Measurements from ENCODE around the gene SLC25A21. TPM values are rescaled to one million over a fixed set of nuclear protein-coding genes. Genes with fewer than 3 reads are reported as not detected.

SLC25A21 gene
- total RNA-seq, 1 experiment from 2014 or later = 2.1 TPM

- intact Hi-C loops (cut with micrococcal nuclease; ENCODE audit: unreplicated experiment) = no loop called here
- no peak for ATAC-seq
- H3K27me3 ChIP-seq (ENCODE audit: control insufficient read depth, insufficient read depth, low read length) = no peaks in the 10 kb centered on the region
- H3K4me1 ChIP-seq (ENCODE audit: control insufficient read depth, insufficient read depth, low read length) = peaks cover 10% of the 10 kb centered on the region; the same call in 1 of the 2 replicates
- H3K4me3 ChIP-seq (ENCODE audit: low read depth in 2 of 2, low read length in 2 of 2) = no peak overlapping the region
- TF ChIP-seq TCF7L2 (IDR thresholded peaks at IDR 0.05; ENCODE audit: low read depth, low read length) = no peak
- no peak for TF ChIP-seq POLR2AphosphoS5 (IDR thresholded peaks at IDR 0.05; ENCODE audit: low read depth, low read length)
- TF ChIP-seq CTCF (IDR thresholded peaks at IDR 0.05) = no peak
- TF ChIP-seq REST (IDR thresholded peaks at IDR 0.05; ENCODE audit: insufficient read depth in 1 of 2, low read depth in 2 of 2, low read length in 1 of 2) = no peak
- no peak for TF ChIP-seq SIN3A (IDR thresholded peaks at IDR 0.05; ENCODE audit: borderline replicate concordance, insufficient read depth, low read depth, low read length)
- DNase-seq (ENCODE audit: low read depth, low spot score) = no peak
- no peaks in the 10 kb centered on the region; the same call in 1 of the 2 replicates for H3K36me3 ChIP-seq (ENCODE audit: control insufficient read depth, insufficient read depth, low read length)
- BruUV-seq (replicated peaks) = no TSS peak
- CTCF ChIA-PET = no interaction called here
- no peaks in the 10 kb centered on the region for H3K9me3 ChIP-seq (ENCODE audit: control insufficient read depth, insufficient read depth, low read depth, low read length)
- in situ Hi-C loops (cut with HindIII; ENCODE audit: low pct_unique_long_range_greater_than_20kb, low sequenced_read_pairs) = no loop called here
- H3K27ac ChIP-seq (ENCODE audit: low read length) = no peak overlapping the region
- POLR2A ChIA-PET = interaction anchor here (0.6 kb wide), 1 partner anchor 215 kb away, joined by 3 read pairs; no protein-coding TSS in a partner anchor
Observed at GRCh38 chr14:37202265-37202664, 29.9 kb upstream of the SLC25A21 start.

- H3K36me3 ChIP-seq (ENCODE audit: control insufficient read depth, insufficient read depth, low read length) = no peaks in the 10 kb centered on the region; the same call in 1 of the 2 replicates
- no TSS peak for BruUV-seq (replicated peaks)
- in situ Hi-C loops (cut with HindIII; ENCODE audit: low pct_unique_long_range_greater_than_20kb, low sequenced_read_pairs) = no loop called here
Observed at GRCh38 chr14:37201724-37202123, 29.3 kb upstream of the SLC25A21 start.

More at GRCh38 chr14:37201724-37202123, 29.3 kb upstream of the SLC25A21 start:
- Histone ChIP-seq H3K4me1 (ENCODE audit: control insufficient read depth, insufficient read depth, low read length) (peaks cover 13% of the 10 kb centered on the region), H3K27ac (ENCODE audit: low read length) (no peak overlapping the region), H3K9me3 (ENCODE audit: control insufficient read depth, insufficient read depth, low read depth, low read length) (no peaks in the 10 kb centered on the region), H3K27me3 (ENCODE audit: control insufficient read depth, insufficient read depth, low read length) (no peaks in the 10 kb centered on the region), H3K4me3 (ENCODE audit: low read depth in 2 of 2, low read length in 2 of 2) (no peak overlapping the region)
- no peak for ATAC-seq
- CTCF ChIA-PET = no interaction called here
- POLR2A ChIA-PET = interaction anchor here (0.5 kb wide), 1 partner anchor 1102 kb away, joined by 5 read pairs; no protein-coding TSS in a partner anchor
- no peak for DNase-seq (ENCODE audit: low read depth, low spot score)
- no peak for TF ChIP-seq SIN3A (IDR thresholded peaks at IDR 0.05; ENCODE audit: borderline replicate concordance, insufficient read depth, low read depth, low read length)
- TF ChIP-seq POLR2AphosphoS5 (IDR thresholded peaks at IDR 0.05; ENCODE audit: low read depth, low read length) = no peak
- no peak for TF ChIP-seq REST (IDR thresholded peaks at IDR 0.05; ENCODE audit: insufficient read depth in 1 of 2, low read depth in 2 of 2, low read length in 1 of 2)
- TF ChIP-seq CTCF (IDR thresholded peaks at IDR 0.05) = no peak
- TF ChIP-seq TCF7L2 (IDR thresholded peaks at IDR 0.05; ENCODE audit: low read depth, low read length) = no peak
- intact Hi-C loops (cut with micrococcal nuclease; ENCODE audit: unreplicated experiment) = no loop called here
